ENCODE measurements around the gene TMEM235. TPM values are rescaled to one million over a fixed set of nuclear protein-coding genes. Genes with fewer than 3 reads are reported as not detected.

The TMEM235 gene
- total and polyA plus RNA-seq, 9 of the 15 experiments (the other 6 are each of a cell fraction or from before 2014, with no cell fraction given): not detected

DNA sequence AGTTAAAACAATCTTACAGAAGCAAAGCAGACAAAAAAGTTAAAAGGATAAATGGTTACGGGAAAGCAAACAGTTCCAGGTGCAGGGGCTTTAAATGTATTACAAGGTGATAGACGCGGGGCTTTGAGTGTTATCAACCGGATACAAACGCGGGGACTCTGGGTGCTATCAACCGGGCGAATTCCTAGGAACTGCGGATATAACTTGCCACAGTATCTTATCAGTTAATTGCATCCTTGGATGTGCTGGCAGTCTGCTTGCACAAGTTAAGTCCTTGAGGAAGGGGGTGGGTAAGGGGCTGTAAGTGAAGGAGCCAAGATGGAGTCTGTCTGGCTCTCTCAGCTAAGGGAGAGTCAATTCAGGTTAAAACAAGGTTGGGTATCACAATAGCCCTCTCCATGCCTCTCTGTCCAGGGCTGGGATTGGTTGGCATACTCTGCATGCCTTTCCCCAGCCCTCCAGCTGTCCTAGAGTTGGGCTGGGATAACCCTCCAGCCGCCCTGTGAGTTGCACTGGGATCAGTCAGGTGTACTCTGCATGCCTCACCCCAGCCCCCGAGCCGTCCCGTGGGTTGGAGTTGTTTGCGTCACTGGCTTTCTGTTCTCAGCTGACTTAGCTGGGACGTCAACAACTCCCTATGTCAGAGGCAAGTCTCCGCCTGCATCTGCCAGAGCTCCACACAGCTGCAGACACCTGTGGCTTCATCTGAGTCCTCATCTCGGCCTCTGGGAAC lies 40.9 kb downstream of the TMEM235 start (continued):
- TF ChIP-seq, protein P1, sequence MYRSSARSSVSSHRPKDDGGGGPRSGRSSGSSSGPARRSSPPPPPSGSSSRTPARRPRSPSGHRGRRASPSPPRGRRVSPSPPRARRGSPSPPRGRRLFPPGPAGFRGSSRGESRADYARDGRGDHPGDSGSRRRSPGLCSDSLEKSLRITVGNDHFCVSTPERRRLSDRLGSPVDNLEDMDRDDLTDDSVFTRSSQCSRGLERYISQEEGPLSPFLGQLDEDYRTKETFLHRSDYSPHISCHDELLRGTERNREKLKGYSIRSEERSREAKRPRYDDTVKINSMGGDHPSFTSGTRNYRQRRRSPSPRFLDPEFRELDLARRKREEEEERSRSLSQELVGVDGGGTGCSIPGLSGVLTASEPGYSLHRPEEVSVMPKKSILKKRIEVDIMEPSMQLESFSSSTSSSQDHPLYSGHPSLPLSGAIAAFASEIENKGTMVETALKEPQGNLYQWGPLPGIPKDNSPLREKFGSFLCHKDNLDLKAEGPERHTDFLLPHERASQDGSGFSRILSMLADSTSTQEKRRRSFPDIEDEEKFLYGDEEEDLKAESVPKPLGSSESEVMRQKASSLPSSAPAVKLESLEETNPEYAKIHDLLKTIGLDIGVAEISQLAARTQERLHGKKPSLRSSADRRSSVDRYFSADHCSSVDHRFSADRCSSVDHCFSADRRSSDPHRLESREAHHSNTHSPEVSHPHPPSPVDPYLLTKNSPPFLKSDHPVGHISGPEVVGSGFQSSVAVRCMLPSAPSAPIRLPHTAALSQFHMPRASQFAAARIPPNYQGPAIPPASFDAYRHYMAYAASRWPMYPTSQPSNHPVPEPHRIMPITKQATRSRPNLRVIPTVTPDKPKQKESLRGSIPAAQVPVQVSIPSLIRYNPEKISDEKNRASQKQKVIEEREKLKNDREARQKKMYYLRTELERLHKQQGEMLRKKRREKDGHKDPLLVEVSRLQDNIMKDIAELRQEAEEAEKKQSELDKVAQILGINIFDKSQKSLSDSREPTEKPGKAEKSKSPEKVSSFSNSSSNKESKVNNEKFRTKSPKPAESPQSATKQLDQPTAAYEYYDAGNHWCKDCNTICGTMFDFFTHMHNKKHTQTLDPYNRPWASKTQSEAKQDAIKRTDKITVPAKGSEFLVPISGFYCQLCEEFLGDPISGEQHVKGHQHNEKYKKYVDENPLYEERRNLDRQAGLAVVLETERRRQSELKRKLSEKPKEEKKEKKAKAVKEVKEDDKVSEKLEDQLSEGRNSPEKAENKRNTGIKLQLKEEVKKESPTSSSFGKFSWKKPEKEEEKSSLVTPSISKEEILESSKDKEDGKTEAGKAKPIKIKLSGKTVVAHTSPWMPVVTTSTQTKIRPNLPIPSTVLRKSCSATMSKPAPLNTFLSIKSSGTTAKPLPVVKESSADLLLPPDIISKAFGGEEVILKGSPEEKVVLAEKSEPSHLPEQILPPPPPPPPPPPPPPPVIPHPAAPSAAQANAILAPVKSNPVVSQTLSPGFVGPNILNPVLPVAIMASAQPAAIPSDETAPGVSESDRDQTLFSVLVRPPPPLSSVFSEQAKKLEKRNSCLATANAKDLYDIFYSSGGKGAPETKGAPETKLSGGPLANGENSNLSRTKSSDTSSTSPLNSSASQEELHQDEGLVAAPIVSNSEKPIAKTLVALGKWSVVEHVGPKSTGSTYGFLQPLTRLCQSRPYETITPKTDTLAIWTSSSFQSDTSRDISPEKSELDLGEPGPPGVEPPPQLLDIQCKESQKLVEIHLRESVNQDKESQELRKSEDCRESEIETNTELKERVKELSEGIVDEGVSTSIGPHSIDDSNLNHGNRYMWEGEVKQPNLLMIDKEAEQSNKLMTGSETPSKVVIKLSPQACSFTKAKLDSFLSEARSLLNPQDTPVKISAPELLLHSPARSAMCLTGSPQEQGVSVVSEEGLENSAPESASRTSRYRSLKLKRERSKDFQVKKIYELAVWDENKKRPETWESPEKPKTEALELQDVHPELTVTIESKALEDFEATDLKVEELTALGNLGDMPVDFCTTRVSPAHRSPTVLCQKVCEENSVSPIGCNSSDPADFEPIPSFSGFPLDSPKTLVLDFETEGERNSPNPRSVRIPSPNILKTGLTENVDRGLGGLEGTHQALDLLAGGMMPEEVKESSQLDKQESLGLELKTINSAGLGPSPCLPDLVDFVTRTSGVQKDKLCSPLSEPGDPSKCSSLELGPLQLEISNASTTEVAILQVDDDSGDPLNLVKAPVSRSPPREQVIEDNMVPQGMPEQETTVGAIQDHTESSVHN (IDR thresholded peaks at IDR 0.05; ENCODE audit: borderline replicate concordance in 1 of 2, low read depth in 1 of 2): peak in 1 of 2 experiments; percentile 72; a peak in 1 of 4 replicates
- peak; percentile 95 for TF ChIP-seq GTF2A2 (tag; IDR thresholded peaks at IDR 0.05)
- TF ChIP-seq POLR3A (IDR thresholded peaks at IDR 0.05; ENCODE audit: borderline replicate concordance, extremely low read depth, insufficient read depth, insufficient read length): no peak
- TF ChIP-seq DDX20 (tag; IDR thresholded peaks at IDR 0.05; ENCODE audit: low read depth): peak; percentile 99
- TF ChIP-seq ARID1B (IDR thresholded peaks at IDR 0.05): peak; percentile 98
- TF ChIP-seq, protein P2, sequence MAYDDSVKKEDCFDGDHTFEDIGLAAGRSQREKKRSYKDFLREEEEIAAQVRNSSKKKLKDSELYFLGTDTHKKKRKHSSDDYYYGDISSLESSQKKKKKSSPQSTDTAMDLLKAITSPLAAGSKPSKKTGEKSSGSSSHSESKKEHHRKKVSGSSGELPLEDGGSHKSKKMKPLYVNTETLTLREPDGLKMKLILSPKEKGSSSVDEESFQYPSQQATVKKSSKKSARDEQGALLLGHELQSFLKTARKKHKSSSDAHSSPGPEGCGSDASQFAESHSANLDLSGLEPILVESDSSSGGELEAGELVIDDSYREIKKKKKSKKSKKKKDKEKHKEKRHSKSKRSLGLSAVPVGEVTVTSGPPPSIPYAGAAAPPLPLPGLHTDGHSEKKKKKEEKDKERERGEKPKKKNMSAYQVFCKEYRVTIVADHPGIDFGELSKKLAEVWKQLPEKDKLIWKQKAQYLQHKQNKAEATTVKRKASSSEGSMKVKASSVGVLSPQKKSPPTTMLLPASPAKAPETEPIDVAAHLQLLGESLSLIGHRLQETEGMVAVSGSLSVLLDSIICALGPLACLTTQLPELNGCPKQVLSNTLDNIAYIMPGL (CRISPR knock-in tag; IDR thresholded peaks at IDR 0.05): no peak
- peak; percentile 83 for TF ChIP-seq FOSL1 (tag; conservative IDR thresholded peaks at IDR 0.05)
- peak; percentile 99 for TF ChIP-seq ETV5 (CRISPR knock-in tag; IDR thresholded peaks at IDR 0.05; ENCODE audit: low read depth)
- TF ChIP-seq ZNF780A (CRISPR knock-in tag; IDR thresholded peaks at IDR 0.05): peak; percentile 98
- TF ChIP-seq, protein P3, sequence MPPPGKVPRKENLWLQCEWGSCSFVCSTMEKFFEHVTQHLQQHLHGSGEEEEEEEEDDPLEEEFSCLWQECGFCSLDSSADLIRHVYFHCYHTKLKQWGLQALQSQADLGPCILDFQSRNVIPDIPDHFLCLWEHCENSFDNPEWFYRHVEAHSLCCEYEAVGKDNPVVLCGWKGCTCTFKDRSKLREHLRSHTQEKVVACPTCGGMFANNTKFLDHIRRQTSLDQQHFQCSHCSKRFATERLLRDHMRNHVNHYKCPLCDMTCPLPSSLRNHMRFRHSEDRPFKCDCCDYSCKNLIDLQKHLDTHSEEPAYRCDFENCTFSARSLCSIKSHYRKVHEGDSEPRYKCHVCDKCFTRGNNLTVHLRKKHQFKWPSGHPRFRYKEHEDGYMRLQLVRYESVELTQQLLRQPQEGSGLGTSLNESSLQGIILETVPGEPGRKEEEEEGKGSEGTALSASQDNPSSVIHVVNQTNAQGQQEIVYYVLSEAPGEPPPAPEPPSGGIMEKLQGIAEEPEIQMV (tag; conservative IDR thresholded peaks at IDR 0.05; ENCODE audit: low read depth): peak; percentile 96
- TF ChIP-seq FIP1L1 (IDR thresholded peaks at IDR 0.05; ENCODE audit: low read depth, low read length, poor library complexity, severe bottlenecking): no peak
- TF ChIP-seq ZNF133 (CRISPR knock-in tag; IDR thresholded peaks at IDR 0.05): peak; percentile 100
- no peak for TF ChIP-seq ASH1L (IDR thresholded peaks at IDR 0.05; ENCODE audit: borderline replicate concordance, low read depth, partially characterized antibody)
- peak; percentile 52 for TF ChIP-seq NEUROD1 (IDR thresholded peaks at IDR 0.05; ENCODE audit: borderline replicate concordance, low read depth, low read length, partially characterized antibody)
